ENCODE results near the gene TADA2B.
"Not testable (repeated sequence)": the region's sequence is repeated elsewhere in the genome, so short reads cannot be mapped to it uniquely, and the experiment has no call there.

The TADA2B gene

GRCh38 chr4:7079909-7080308 is 36.7 kb downstream of the TADA2B start:
- not testable (repeated sequence) for DNase-seq (ENCODE audit: low read depth)

- DNase-seq (ENCODE audit: low read depth), result no peak
Measured at GRCh38 chr4:7083597-7084563, 40.7 kb downstream of the TADA2B start.

- DNase-seq (ENCODE audit: low read depth), result not testable (repeated sequence)
Measured at GRCh38 chr4:7084564-7084961, 41.4 kb downstream of the TADA2B start.

GRCh38 chr4:7086384-7086783 is 43.2 kb downstream of the TADA2B start:
- DNase-seq (ENCODE audit: low read depth), result no peak

GRCh38 chr4:7087036-7087435 is 43.9 kb downstream of the TADA2B start:
- no peak for DNase-seq (ENCODE audit: low read depth)

- DNase-seq (ENCODE audit: low read depth), result no peak
Measured at GRCh38 chr4:7089213-7089986, 46.2 kb downstream of the TADA2B start.

- DNase-seq (ENCODE audit: low read depth), result no peak
Measured at GRCh38 chr4:7092026-7092425, 48.9 kb downstream of the TADA2B start.

- no peak for DNase-seq (ENCODE audit: low read depth)
Measured at GRCh38 chr4:7094916-7095315, 51.7 kb downstream of the TADA2B start.

- DNase-seq (ENCODE audit: low read depth), result no peak
Measured at GRCh38 chr4:7095611-7096155, 52.5 kb downstream of the TADA2B start.

- no peak for DNase-seq (ENCODE audit: low read depth)
Measured at GRCh38 chr4:7096236-7096635, 53.1 kb downstream of the TADA2B start.

- DNase-seq (ENCODE audit: low read depth), result peak; percentile 56
Measured at GRCh38 chr4:7101692-7102515, 58.7 kb downstream of the TADA2B start.

- DNase-seq (ENCODE audit: low read depth), result not testable (repeated sequence)
Measured at GRCh38 chr4:7102516-7102909, 59.3 kb downstream of the TADA2B start.

GRCh38 chr4:7103031-7103606 is 59.9 kb downstream of the TADA2B start:
- peak; percentile 81 for DNase-seq (ENCODE audit: low read depth)

GRCh38 chr4:7103607-7104365 is 60.6 kb downstream of the TADA2B start:
- DNase-seq (ENCODE audit: low read depth), result no peak

GRCh38 chr4:7104366-7105031 is 61.3 kb downstream of the TADA2B start:
- DNase-seq (ENCODE audit: low read depth), result no peak

GRCh38 chr4:7105276-7105675 is 62.1 kb downstream of the TADA2B start:
- DNase-seq (ENCODE audit: low read depth), result peak; percentile 16

GRCh38 chr4:7107166-7107905 is 64.2 kb downstream of the TADA2B start:
- DNase-seq (ENCODE audit: low read depth), result no peak

Measured in amniotic epithelial cell (primary cell).